HG03159 (cell line): ENCODE data around the gene DLGAP1.

Experiments
- ATAC-seq: cut with Tn5 transposase; IDR thresholded peaks from one replicate; pipeline ENCODE4 v1.9.1; 2021; ENCODE audit warnings: mild to moderate bottlenecking, moderate library complexity; ENCODE audit not compliant: unreplicated experiment

The DLGAP1 gene

GRCh38 chr18:3794537-3795348 lies 660.4 kb downstream of the DLGAP1 start:
- ATAC-seq, result no peak

GRCh38 chr18:3793545-3793944 lies 661.6 kb downstream of the DLGAP1 start:
- no peak for ATAC-seq

GRCh38 chr18:3793111-3793510 lies 662.0 kb downstream of the DLGAP1 start:
- ATAC-seq, result no peak

- no peak for ATAC-seq
Observed at GRCh38 chr18:3792711-3793110, 662.4 kb downstream of the DLGAP1 start.

GRCh38 chr18:3791238-3791637 lies 663.9 kb downstream of the DLGAP1 start:
- ATAC-seq, result no peak

GRCh38 chr18:3790703-3791102 lies 664.4 kb downstream of the DLGAP1 start:
- no peak for ATAC-seq

- no peak for ATAC-seq
Observed at GRCh38 chr18:3789525-3789924, 665.6 kb downstream of the DLGAP1 start.

- no peak for ATAC-seq
Observed at GRCh38 chr18:3784949-3785348, 670.2 kb downstream of the DLGAP1 start.

GRCh38 chr18:3782901-3783300 lies 672.2 kb downstream of the DLGAP1 start:
- ATAC-seq, result no peak

GRCh38 chr18:3777719-3778118 lies 677.4 kb downstream of the DLGAP1 start:
- no peak for ATAC-seq

- ATAC-seq, result no peak
Observed at GRCh38 chr18:3777122-3777521, 678.0 kb downstream of the DLGAP1 start.

- no peak for ATAC-seq
Observed at GRCh38 chr18:3775996-3776395, 679.1 kb downstream of the DLGAP1 start.

- ATAC-seq, result no peak
Observed at GRCh38 chr18:3773303-3773702, 681.8 kb downstream of the DLGAP1 start.

- ATAC-seq, result peak; percentile 98
Observed at GRCh38 chr18:3771121-3771971, 683.8 kb downstream of the DLGAP1 start.

- ATAC-seq, result no peak
Observed at GRCh38 chr18:3761266-3761665, 693.8 kb downstream of the DLGAP1 start.

- ATAC-seq, result no peak
Observed at GRCh38 chr18:3760741-3761140, 694.4 kb downstream of the DLGAP1 start.

GRCh38 chr18:3759099-3759498 lies 696.0 kb downstream of the DLGAP1 start:
- no peak for ATAC-seq

GRCh38 chr18:3758531-3758930 lies 696.6 kb downstream of the DLGAP1 start:
- no peak for ATAC-seq

- no peak for ATAC-seq
Observed at GRCh38 chr18:3757361-3757760, 697.7 kb downstream of the DLGAP1 start.

- ATAC-seq, result no peak
Observed at GRCh38 chr18:3753106-3753505, 702.0 kb downstream of the DLGAP1 start.

GRCh38 chr18:3748086-3748485 lies 707.0 kb downstream of the DLGAP1 start:
- no peak for ATAC-seq
